ENCODE data around the gene NAA35.
"Not testable (repeated sequence)": the region's sequence is repeated elsewhere in the genome, so short reads cannot be mapped to it uniquely, and the experiment has no call there.

NAA35 gene

GRCh38 chr9:85943757-85944430 is 2.9 kb downstream of the NAA35 start:
- in situ Hi-C loops (cut with HindIII; ENCODE audit: low sequenced_read_pairs) = no loop called here

- in situ Hi-C loops (cut with HindIII; ENCODE audit: low sequenced_read_pairs) = no loop called here
Observed at GRCh38 chr9:85944672-85945071, 3.7 kb downstream of the NAA35 start.

- in situ Hi-C loops (cut with HindIII; ENCODE audit: low sequenced_read_pairs) = no loop called here
Observed at GRCh38 chr9:85949586-85950335, 8.8 kb downstream of the NAA35 start.

DNA sequence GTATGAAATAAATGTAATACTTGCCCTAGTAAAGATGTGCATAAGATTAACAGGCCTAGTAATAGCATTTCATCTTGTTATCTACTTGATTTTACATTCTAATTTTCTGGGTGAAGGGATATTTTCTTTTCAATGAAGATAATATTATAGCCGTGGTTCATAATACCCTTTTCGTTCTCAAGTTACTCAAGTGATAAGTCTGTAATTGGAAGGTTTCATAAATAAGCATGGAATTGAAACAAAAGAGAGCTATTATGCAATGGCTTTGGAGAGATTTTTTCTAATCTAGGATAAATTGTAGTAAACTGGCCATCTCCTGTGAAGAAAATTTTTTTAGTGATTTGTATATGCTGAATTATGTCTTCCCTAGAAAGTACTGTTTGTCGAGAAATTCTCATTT is 19.0 kb downstream of the NAA35 start:
- in situ Hi-C loops (cut with HindIII; ENCODE audit: low sequenced_read_pairs) = no loop called here

DNA sequence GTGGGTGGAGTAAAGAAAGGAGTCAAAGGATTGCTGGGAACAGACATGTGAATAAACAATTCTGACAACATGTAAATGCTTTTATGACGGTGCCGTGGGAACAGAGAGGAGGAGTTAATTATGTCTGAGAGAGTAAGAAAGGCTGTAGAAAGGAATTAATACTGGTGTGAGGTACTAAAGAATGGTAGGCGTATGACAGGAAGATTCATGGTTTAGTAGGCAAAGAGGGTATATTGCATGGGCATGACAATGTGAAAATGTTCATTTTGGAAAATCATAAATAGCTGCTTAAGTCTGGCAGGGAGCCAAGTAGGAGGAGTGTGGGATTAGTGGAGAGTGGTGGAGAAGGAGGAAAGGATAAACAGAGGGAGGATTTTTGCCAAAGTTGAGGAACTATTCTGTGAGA is 19.7 kb downstream of the NAA35 start:
- in situ Hi-C loops (cut with HindIII; ENCODE audit: low sequenced_read_pairs) = no loop called here

DNA sequence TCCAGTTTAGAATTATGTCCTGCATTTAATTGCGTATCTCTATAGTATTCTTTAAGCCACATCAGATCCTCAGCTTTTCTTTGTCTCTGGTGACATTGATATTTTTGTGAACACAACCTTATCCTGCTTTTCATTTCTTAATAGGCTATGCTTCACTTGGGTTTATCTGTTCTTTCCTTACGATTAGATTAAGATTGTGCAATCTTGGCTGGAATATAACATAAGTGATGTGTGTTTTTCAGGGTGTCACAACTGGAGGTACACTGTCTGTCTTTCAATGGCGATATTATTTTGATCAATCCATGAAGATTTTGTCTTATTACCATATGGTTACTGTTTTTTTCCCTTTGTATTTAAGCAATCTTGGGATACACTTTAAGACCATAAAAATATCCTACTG is 23.6 kb downstream of the NAA35 start:
- in situ Hi-C loops (cut with HindIII; ENCODE audit: low sequenced_read_pairs) = no loop called here

- in situ Hi-C loops (cut with HindIII; ENCODE audit: low sequenced_read_pairs) = no loop called here
Observed at GRCh38 chr9:85964949-85965348, 24.0 kb downstream of the NAA35 start.

GRCh38 chr9:85969727-85970126 is 28.8 kb downstream of the NAA35 start:
- in situ Hi-C loops (cut with HindIII; ENCODE audit: low sequenced_read_pairs) = no loop called here

DNA sequence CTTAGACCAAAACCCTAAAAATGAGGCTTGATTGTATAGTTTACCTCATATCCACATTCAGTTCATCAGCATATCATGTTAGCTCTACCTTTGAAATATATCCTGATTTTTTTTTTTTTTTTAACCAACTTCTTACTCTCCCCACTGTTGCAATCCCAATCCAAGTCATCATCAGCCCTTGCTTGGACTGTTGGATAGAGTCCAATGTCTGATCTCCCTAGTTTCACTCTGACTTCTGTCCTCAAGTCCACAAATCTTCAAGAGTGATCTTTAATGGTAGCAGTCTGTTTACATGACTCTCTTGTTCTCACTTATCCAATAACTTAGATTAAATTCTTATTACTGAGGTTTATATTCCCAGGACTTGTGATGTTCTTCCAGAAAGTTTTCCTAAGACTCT is 30.8 kb downstream of the NAA35 start:
- in situ Hi-C loops (cut with HindIII; ENCODE audit: low sequenced_read_pairs) = no loop called here

GRCh38 chr9:85973238-85973637 is 32.3 kb downstream of the NAA35 start:
- in situ Hi-C loops (cut with HindIII; ENCODE audit: low sequenced_read_pairs) = no loop called here

GRCh38 chr9:85974055-85974547 is 33.2 kb downstream of the NAA35 start:
- in situ Hi-C loops (cut with HindIII; ENCODE audit: low sequenced_read_pairs) = not testable (repeated sequence)

- in situ Hi-C loops (cut with HindIII; ENCODE audit: low sequenced_read_pairs) = no loop called here
Observed at GRCh38 chr9:85978496-85978895, 37.5 kb downstream of the NAA35 start.

DNA sequence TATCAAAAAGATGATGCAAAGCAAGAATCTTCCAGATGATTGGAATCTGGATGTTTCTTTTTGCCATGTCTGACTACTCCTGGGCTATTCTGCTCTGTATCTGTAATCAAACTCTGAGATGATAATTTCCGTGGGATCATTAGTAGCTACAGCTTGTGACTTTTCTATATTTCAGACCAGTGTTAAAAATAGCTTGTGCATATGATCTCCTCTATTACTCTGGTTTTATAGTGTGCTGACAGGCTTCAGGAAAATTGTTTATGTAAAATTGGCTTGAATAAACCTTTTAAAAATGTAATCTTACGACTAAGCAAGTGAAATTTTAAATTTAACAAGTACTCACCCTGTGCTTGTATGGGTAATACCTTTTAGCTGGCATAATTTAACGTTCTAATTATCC is 40.4 kb downstream of the NAA35 start:
- in situ Hi-C loops (cut with HindIII; ENCODE audit: low sequenced_read_pairs) = no loop called here

GRCh38 chr9:85984457-85984856 is 43.5 kb downstream of the NAA35 start:
- in situ Hi-C loops (cut with HindIII; ENCODE audit: low sequenced_read_pairs) = no loop called here

DNA sequence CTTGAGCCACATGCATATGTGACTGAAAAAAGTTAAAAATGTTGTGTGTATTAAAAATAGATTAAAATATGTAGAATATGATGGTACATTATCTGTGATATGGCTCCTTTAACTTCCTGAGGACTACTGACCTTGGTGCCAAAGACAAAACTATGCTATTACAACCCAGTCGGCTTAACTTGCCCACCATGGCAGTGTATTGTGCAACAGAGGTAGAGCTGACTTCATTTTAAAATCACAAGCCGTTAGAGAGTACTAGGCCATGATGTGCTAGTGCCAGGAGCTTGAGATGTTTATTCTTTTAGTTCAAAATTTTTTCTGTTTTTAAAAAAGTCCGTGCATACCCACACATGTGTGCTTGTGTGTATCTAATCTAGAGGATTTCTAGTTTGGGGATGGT is 46.3 kb downstream of the NAA35 start:
- in situ Hi-C loops (cut with HindIII; ENCODE audit: low sequenced_read_pairs) = no loop called here

- in situ Hi-C loops (cut with HindIII; ENCODE audit: low sequenced_read_pairs) = no loop called here
Observed at GRCh38 chr9:85994191-85994590, 53.2 kb downstream of the NAA35 start.

- in situ Hi-C loops (cut with HindIII; ENCODE audit: low sequenced_read_pairs) = no loop called here
Observed at GRCh38 chr9:85995097-85995496, 54.2 kb downstream of the NAA35 start.

GRCh38 chr9:85995599-85995998 is 54.7 kb downstream of the NAA35 start:
- in situ Hi-C loops (cut with HindIII; ENCODE audit: low sequenced_read_pairs) = no loop called here

DNA sequence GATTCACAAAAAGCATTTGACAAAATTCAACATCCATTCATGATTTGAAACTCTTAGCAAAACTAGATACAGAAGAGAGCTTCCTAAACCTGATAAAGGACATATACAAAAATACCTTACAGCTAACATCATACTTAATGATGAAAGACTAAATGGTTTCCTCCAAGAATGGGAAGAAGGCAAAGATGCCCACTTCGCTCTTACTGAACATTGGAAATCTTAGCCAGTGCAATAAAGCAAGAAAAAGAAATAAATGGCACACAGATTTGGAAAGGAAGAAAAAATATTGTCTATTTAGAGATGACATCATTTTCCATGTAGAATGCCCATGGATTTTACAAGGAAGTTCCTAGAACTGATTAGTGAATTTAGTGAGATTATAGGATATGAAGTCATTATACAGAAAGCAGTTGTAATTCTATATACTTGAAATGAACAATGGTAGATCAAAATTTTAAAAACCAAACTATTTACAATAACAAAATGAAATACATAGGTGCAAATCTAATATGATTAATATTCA is 64.4 kb downstream of the NAA35 start:
- in situ Hi-C loops (cut with HindIII; ENCODE audit: low sequenced_read_pairs) = no loop called here

DNA sequence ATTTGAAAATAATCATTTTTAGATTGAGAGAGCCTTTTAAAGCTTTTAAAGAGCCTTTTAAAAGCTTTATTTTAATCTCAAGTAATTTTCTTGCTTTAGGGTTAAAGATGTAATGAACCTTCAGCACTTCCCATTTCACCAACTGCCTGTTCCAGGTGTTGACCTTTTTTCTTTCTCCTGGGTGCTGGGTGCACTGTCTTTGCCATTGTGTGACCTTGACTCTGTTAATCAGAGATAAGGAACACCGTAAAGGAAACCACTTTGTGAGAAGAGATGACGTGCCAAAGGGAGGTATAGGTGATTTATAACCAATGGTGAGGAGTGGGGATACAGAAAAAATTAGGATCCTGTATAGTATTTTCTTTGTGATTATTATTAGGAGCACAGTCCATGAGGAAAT is 68.2 kb downstream of the NAA35 start:
- in situ Hi-C loops (cut with HindIII; ENCODE audit: low sequenced_read_pairs) = no loop called here

GRCh38 chr9:86020731-86021130 is 79.8 kb downstream of the NAA35 start:
- in situ Hi-C loops (cut with HindIII; ENCODE audit: low sequenced_read_pairs) = no loop called here

DNA sequence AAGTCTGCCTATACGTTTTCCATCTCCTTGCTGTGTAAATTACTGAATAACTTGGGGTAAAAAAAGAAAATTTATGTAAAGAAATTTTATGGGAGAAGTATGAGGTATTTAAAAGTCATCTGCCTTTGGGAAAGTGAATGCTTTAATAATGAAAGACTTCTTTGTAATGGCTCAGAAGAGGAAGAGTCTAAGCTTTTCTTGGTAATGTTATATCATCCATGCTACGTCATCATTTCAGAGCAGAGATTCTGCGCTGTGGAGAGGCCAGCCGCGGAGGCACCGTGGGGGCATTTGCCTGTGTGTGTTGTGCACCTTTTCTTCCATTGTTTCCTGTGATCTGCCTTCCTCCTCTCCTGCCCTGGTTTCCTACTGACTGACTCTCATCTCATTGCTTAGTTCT is 80.2 kb downstream of the NAA35 start:
- in situ Hi-C loops (cut with HindIII; ENCODE audit: low sequenced_read_pairs) = no loop called here
